SH-SY5Y (cell line): Measurements from ENCODE around the gene TNFSF11.

Source experiments
- GATA2 ChIP-seq: IDR thresholded peaks from 2 replicates; pipeline ENCODE4 v1.6.1; 2011; ENCODE audit warnings: mild to moderate bottlenecking, low read depth, low read length
- GATA3 ChIP-seq: IDR thresholded peaks from 2 replicates; pipeline ENCODE4 v1.6.1; 2011; ENCODE audit warnings: low read depth, mild to moderate bottlenecking, low read length, moderate library complexity

GRCh38 chr13:42524487-42525034, 49.4 kb upstream of the TNFSF11 start:
- TF ChIP-seq GATA3 = no peak
- TF ChIP-seq GATA2 = no peak
